Ishikawa (cell line): Measurements from ENCODE around the gene ADAD2.

Experiments
- CEBPB ChIP-seq: IDR thresholded peaks from 2 replicates; pipeline ENCODE4 v1.6.1; 2012
- CREB1 ChIP-seq: IDR thresholded peaks from 2 replicates; pipeline ENCODE4 v1.6.1; 2012; ENCODE audit warnings: low read depth
- EGR1 ChIP-seq: IDR thresholded peaks from 2 replicates; pipeline ENCODE4 v1.6.1; 2012
- EP300 ChIP-seq: IDR thresholded peaks from 2 replicates; pipeline ENCODE4 v1.6.1; 2012; ENCODE audit warnings: borderline replicate concordance
- FOXM1 ChIP-seq: IDR thresholded peaks from 2 replicates; pipeline ENCODE4 v1.6.1; 2012; ENCODE audit warnings: low read depth, borderline replicate concordance
- MAX ChIP-seq: IDR thresholded peaks from 2 replicates; pipeline ENCODE4 v1.6.1; 2012
- NFIC ChIP-seq: IDR thresholded peaks from 2 replicates; pipeline ENCODE4 v1.6.1; 2012
- RAD21 ChIP-seq: IDR thresholded peaks from 2 replicates; pipeline ENCODE4 v1.6.1; 2012; ENCODE audit warnings: low read depth
- REST ChIP-seq: IDR thresholded peaks from 2 replicates; pipeline ENCODE4 v1.6.1; 2012; ENCODE audit warnings: low read depth, mild to moderate bottlenecking
- TAF1 ChIP-seq: IDR thresholded peaks from 2 replicates; pipeline ENCODE4 v1.6.1; 2012; ENCODE audit warnings: low read depth, mild to moderate bottlenecking
- TCF12 ChIP-seq: IDR thresholded peaks from 2 replicates; pipeline ENCODE4 v1.6.1; 2012; ENCODE audit warnings: low read depth
- TEAD4 ChIP-seq: IDR thresholded peaks from 2 replicates; pipeline ENCODE4 v1.6.1; 2012
- YY1 ChIP-seq: IDR thresholded peaks from 2 replicates; pipeline ENCODE4 v1.6.1; 2012; ENCODE audit warnings: low read depth
- ZBTB7A ChIP-seq: IDR thresholded peaks from 2 replicates; pipeline ENCODE4 v1.6.1; 2012; ENCODE audit warnings: low read depth
- TF ChIP-seq, protein P1 (sequence below): IDR thresholded peaks from 2 replicates; pipeline ENCODE4 v1.6.1; 2012

ADAD2 gene

DNA sequence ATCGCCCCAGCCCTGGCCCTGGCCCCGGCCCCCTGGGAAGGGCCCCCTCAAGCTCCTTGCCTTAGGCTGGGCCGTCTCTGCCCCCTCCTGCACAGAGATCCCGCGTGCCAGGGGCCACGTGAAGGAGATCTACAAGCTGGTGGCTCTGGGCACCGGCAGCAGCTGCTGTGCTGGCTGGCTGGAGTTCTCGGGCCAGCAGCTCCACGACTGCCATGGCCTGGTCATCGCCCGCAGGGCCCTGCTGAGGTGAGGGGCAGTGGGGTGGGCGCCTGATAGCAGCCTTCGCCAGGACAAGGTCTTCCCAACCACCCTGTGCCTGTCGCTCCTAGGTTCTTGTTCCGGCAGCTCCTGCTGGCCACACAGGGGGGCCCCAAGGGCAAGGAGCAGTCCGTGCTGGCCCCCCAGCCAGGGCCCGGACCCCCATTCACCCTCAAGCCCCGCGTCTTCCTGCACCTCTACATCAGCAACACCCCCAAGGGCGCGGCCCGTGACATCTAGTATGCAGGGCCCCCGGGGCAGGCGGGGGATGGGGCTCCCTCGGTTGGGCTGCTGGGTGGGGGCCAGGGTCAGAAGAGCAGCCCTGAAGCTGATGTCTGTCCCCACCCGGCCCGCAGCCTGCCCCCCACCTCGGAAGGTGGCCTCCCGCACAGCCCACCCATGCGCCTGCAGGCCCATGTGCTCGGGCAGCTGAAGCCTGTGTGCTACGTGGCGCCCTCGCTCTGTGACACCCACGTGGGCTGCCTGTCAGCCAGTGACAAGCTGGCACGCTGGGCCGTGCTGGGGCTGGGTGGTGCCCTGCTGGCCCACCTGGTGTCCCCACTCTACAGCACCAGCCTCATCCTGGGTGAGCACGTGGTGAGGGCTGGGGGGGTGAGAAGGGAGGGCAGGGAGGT lies 4.5 kb downstream of the ADAD2 start:
- TF ChIP-seq CREB1 (no peak), REST (no peak), FOXM1 (no peak), TEAD4 (no peak), CEBPB (no peak), RAD21 (no peak)

DNA sequence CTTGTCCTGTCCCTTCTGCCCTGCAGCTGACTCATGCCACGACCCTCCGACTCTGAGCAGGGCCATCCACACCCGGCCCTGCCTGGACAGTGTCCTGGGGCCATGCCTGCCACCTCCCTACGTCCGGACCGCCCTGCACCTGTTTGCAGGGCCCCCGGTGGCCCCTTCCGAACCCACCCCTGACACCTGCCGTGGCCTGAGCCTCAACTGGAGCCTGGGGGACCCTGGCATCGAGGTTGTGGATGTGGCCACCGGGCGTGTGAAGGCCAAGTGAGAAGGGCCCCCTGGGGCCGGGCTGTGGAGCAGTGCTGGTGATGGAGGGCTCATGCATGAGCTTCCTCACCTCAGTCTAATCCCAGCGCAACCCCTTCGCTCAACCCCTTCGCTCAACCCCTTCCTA lies 5.1 kb downstream of the ADAD2 start:
- TF ChIP-seq ZBTB7A (no peak), YY1 (no peak), FOXM1 (no peak), MAX (no peak), EP300 (no peak), TAF1 (no peak), TCF12 (no peak), EGR1 (no peak), REST (no peak), TEAD4 (no peak), NFIC (no peak), CREB1 (no peak), CEBPB (no peak), RAD21 (no peak)
- TF ChIP-seq, protein P1, sequence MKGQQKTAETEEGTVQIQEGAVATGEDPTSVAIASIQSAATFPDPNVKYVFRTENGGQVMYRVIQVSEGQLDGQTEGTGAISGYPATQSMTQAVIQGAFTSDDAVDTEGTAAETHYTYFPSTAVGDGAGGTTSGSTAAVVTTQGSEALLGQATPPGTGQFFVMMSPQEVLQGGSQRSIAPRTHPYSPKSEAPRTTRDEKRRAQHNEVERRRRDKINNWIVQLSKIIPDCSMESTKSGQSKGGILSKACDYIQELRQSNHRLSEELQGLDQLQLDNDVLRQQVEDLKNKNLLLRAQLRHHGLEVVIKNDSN: no peak

GRCh38 chr16:84196727-84197394 lies 5.9 kb downstream of the ADAD2 start:
- TF ChIP-seq EP300: no peak
- TF ChIP-seq, protein P1: no peak

DNA sequence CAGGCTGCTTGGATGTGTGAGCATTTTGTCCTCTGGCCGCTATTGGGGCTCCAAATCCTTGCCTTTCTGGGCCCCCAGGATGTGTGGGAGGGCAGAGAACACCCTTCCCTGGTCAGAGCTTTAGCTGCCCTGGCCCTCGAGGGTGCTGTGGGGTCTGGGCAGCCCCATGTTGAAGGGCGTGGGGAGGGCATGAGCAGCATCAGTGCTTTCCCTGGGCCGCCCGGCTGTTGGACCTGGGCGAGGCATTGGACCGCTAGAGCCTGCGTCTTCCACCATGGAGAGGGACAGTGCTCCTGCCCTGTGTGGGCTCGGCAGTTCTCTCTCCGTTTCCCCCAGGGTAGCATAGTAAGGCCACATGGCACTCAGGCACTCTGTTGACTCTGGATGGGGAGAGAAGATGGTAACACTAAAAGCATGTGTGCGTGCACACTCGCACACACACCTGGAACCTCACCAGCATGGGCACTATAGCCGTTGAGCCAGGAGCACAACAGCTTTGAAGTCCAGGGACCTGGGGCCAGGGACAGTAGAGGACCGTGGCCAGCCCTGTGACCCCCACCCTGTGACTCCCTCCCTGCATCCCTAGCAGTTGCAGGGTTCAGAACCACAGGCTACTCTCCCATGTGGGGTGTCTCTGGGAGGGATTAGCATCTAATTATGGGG lies 6.6 kb downstream of the ADAD2 start:
- TF ChIP-seq TEAD4 (no peak), TAF1 (no peak), NFIC (no peak), ZBTB7A (no peak), RAD21 (no peak), TCF12 (no peak), CREB1 (no peak), FOXM1 (no peak), YY1 (no peak)
- TF ChIP-seq, protein P1: no peak

DNA sequence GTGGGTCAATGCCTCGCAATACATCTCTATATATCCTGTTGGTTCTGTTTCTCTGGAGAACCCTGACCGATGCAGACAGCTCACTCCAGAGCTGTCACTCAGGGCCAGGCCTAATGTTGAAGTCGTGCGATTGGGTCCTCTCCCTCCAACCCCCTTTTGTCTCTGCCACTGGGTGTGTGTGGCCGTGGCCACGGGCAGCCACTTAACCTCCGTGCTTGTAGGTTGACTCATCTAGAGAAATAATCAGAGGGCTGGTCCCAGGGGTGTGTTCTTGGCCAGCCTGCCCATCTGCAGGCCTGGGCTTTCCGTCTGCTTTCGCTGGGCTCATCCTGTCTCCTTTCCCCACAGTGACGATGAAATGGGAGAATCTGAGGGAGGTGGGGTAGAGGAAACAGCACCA lies 7.4 kb downstream of the ADAD2 start:
- no peak for TF ChIP-seq NFIC
- no peak for TF ChIP-seq CREB1
- no peak for TF ChIP-seq TCF12
- TF ChIP-seq ZBTB7A: no peak
- no peak for TF ChIP-seq EGR1
- TF ChIP-seq TAF1: no peak
- no peak for TF ChIP-seq FOXM1
- TF ChIP-seq, protein P1: no peak
- no peak for TF ChIP-seq TEAD4
- no peak for TF ChIP-seq MAX
- TF ChIP-seq RAD21: no peak
- no peak for TF ChIP-seq REST
- no peak for TF ChIP-seq EP300
- TF ChIP-seq CEBPB: no peak
- TF ChIP-seq YY1: no peak
